Measurements from ENCODE around the gene FANCG.

The FANCG gene

DNA sequence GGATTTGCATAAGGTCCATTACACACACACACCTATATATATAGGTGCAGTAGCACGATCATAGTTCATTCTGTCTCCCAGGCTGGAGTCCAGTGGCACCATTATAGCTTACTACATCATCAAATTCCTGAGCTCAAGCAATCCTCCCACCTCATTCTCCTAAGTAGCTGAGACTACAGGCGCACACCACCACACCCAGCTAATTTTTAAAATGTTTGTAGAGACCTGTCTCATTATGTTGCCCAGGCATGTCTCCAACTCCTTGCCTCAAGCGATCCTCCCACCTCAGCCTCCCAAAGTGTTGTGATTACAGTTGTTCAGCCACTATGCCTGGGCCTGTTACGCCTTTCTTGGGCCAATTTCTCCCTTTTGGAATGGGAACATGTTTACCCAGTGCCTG is 50.5 kb downstream of the FANCG start:
- FAIRE-seq = no peak

DNA sequence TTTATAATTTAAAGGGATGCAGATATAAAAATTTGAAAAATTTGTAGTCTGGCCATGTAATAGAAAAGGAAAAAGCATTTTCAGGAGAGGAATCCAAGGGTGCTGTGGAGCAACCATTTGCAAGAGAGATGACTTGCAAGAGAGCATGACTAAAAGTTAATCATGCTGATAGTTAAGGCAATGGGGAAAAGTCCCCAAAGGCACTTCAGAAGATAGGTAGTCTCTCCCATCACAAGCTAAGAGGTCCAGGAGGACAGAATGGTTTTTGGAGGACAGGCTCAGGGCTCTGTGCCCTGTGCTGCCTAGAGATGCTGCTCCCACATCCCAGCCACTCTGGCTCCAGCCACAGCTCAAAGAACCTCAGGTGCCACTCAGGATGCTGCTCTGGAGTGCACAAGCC is 51.4 kb downstream of the FANCG start:
- no peak for FAIRE-seq

More for the DNA sequence above, 50.5 kb downstream of the FANCG start:
- no peak for DNase-seq (ENCODE audit: extremely low spot score, insufficient read length, low read depth)

DNA sequence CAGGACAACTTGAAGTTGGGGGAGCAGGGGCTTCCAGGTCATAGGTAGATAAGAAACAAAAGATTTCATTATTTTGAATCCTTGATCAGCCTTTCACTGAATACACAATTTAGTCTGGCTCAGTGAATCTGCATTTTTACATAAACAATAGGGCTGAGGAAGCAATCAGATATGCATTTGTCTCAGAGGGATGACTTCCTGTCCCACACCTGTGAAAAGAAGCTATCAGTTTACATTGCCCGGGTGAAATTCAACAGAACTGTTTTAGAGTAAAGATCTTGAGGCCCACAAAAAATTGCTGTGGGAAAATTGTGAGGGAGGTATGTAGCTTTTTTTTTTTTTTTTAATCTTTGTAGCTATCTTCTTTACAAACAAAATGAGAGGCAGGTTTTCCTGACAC is 51.9 kb downstream of the FANCG start:
- FAIRE-seq = no peak
- DNase-seq (ENCODE audit: extremely low spot score, insufficient read length, low read depth) = no peak

More for the DNA sequence above, 51.4 kb downstream of the FANCG start:
- DNase-seq (ENCODE audit: extremely low spot score, insufficient read length, low read depth) = no peak

DNA sequence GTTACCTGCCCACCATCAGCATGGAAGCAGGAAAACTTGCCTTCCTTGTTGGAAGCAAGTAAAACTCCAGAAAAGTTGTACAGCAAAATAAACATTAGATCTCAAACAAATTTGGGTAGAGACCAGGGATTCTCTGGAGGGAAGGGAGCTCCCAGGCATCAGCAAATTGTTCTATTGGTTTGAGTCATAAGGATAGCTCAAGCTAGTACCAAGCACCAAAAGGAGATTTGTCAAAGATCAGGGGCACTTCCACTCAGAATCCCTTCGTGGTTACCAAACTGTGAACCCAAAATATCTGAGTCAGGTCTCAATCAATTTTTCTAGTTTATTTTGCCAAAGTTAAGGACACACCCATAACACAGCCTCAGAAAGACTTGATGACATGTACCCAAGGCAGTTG is 52.4 kb downstream of the FANCG start:
- FAIRE-seq (no peak), DNase-seq (ENCODE audit: extremely low spot score, insufficient read length, low read depth) (no peak)

DNA sequence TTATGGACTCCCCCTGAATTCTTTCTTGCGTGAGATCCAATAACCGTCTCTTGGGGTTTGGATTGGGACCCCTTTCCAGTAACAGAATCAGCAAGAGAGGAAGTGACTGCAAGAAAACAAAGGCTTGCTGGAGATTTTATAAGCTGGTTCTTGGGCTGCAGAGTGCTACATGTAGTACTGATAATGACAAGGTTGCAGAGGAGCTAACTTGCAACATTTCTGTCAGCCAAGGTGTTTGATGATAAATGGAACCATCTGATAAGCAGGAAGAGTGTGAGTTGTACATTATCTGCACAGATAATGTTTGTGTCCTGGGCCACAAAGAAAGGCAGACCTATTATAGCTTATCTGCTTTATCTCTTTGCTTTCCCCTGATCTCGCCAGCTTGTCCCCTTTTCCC is 53.1 kb downstream of the FANCG start:
- FAIRE-seq (no peak), DNase-seq (ENCODE audit: extremely low spot score, insufficient read length, low read depth) (no peak)

Data from GM18507 (cell line).